Upper lobe of left lung (tissue), 6 donors: Measurements from ENCODE around the gene DGKB. TPM values are rescaled to one million over a fixed set of nuclear protein-coding genes. Genes with fewer than 3 reads are reported as not detected.
A peak's percentile ranks its signal among the peaks of the same experiment; 100 is the strongest.

Experiments
- ATAC-seq, 2 donors: fragments of 200-7000 bp; cut with Tn5 transposase; one replicate each; pipeline ENCODE4 v1.9.1; 2022; ENCODE audit warnings: mild to moderate bottlenecking in 2 of 2, moderate library complexity in 2 of 2; ENCODE audit not compliant: low FRiP score in 2 of 2
- DNase-seq, 2 donors: peaks; one replicate each; pipeline ENCODE4 v3.0.0-alpha.2; 2019 to 2020
- H3K27ac ChIP-seq, 4 donors: fragments of 200-600 bp; sonication (generic); one replicate each; pipeline ENCODE4 v1.5.1; 2016 to 2019
- H3K27me3 ChIP-seq, 4 donors: fragments of 200-600 bp; sonication (generic); one replicate each; pipeline ENCODE4 v1.5.1; 2017 to 2019
- H3K36me3 ChIP-seq, 4 donors: fragments of 200-600 bp; sonication (generic); one replicate each; pipeline ENCODE4 v1.5.1; 2016 to 2019
- H3K4me1 ChIP-seq, 4 donors: fragments of 200-600 bp; sonication (generic); one replicate each; pipeline ENCODE4 v1.5.1; 2018 to 2019
- H3K4me3 ChIP-seq, 4 donors: fragments of 200-600 bp; sonication (generic); one replicate each; pipeline ENCODE4 v1.5.1; 2017 to 2019; ENCODE audit warnings: mild to moderate bottlenecking in 2 of 4, moderate library complexity in 1 of 4
- H3K9me3 ChIP-seq, 4 donors: fragments of 200-600 bp; sonication (generic); one replicate each; pipeline ENCODE4 v1.5.1; 2018 to 2019
- EP300 ChIP-seq, 4 donors: sonication (generic); formaldehyde crosslinking; IDR thresholded peaks; one replicate each; pipeline ENCODE4 v1.5.1; 2017; ENCODE audit warnings: antibody characterized with exemption in 4 of 4, control low read depth in 2 of 4
- POLR2A ChIP-seq, 4 donors: fragments of 450-650 bp; IDR thresholded peaks; one replicate each; pipeline ENCODE4 v1.5.1; 2016 to 2017; ENCODE audit warnings: antibody characterized with exemption in 4 of 4, mild to moderate bottlenecking in 2 of 4
- POLR2AphosphoS5 ChIP-seq, 2 donors: sonication (generic); formaldehyde crosslinking; IDR thresholded peaks; one replicate each; pipeline ENCODE4 v1.5.1; 2017; ENCODE audit warnings: antibody characterized with exemption in 2 of 2
- WGBS, 2 donors: methylation state at CpG; one replicate each; pipeline ENCODE4 v1.1.5; 2017 to 2018; 5-methylcytosine and 5-hydroxymethylcytosine counted together
- total RNA-seq, 6 donors: library from RNA; depleted of rRNA in 4 of 6; stranded (reverse); fragments of >200 nt in 4 of 6; gene quantifications; one replicate each; pipeline versions ENCODE4 v1.1.0 to v1.2.1, GENCODE V29; 2016 to 2021
- TF ChIP-seq, protein P1 (sequence below), 6 experiments: fragments of 450-650 bp in 4 of 6; fragments of 200-600 bp in 2 of 6; sonication (generic) in 2 of 6; IDR thresholded peaks; one replicate each; pipeline ENCODE4 v1.5.1; 2016 to 2019; ENCODE audit warnings: antibody characterized with exemption in 6 of 6
- donor health status: DM: no; HTN: no; CAD: no; lungs with moderate emphysema.
- donor health status: DM: no; HTN: yes; CAD: no; lungs with severe emphysema.

Gene DGKB
- total RNA-seq, 6 donors from 2014 or later: 0.09 to 0.30 (median 0.30) TPM; not detected in 3

DNA sequence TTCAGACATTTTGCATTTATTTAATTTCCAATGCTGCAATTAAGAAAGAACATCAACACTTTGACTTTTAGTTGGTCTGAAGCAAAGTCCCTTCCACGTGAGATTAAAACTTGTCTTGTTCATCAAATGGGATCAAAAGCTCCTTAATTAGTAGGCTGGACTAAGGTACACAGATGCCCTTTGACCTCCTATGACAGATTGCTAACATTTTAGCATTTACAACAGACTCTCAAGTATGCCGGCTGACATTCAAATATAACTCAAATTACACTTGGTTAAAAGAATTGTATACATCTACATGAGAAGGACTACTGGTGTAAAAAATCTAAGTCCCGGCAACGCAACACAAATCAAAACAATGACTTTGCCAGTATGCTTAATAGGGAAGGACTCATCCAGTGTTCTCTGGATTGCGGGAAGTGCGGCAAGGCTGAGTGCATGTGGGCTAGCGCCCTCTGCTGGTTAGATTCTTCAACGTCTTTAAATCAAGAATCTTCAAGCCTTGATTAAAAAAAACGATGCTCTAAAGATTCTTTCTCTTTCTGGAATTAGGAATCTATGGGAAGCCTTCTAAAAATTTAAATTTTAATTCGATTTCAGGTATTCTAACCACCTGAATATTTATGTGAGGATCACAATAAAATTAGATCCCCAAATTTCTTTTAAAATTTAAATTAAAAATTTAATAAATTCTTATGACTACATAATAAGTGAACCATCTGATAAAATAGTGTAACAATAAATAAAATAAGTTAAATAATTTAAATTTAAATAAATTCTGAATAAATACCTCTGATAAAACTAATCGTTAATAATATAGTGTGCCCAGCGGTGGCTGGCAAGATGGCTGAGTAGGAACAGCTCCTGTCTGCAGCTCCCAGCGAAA is 444.7 kb downstream of the DGKB start:
- peak; percentile 73 to 88 for ATAC-seq
- no peak overlapping the region for H3K27ac ChIP-seq
- WGBS, 2 donors: 27% methylated on average over 13 of the region's 13 CpGs

DNA sequence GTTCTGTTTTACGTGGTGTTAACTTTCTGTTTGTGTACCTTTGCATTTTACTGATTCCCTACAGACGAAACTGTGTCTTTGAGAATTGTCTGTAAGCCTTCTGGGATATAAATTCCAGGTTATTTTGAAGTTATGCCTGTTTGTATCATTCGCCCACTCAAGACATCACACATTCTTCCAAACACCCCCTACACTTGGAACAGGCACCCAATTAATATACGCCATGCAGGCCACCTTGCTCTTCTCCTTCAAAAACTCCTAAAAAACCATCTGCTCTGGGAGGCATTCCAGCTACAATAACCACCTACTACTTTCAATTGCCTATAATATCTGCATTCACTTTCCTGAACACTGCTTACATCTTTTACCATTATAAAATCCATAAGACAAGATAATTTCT is 453.3 kb downstream of the DGKB start:
- no peaks in the 10 kb centered on the region for H3K36me3 ChIP-seq
- H3K9me3 ChIP-seq: no peaks in the 10 kb centered on the region
- no peak for ATAC-seq
- no peak for DNase-seq
- 83 to 92% methylated on average over 4 of the region's 4 CpGs for WGBS, 2 donors
- no peaks in the 10 kb centered on the region for H3K4me1 ChIP-seq
- H3K27me3 ChIP-seq: no peaks in the 10 kb centered on the region
- no peak overlapping the region for H3K4me3 ChIP-seq
- no peak overlapping the region for H3K27ac ChIP-seq
- no peak for TF ChIP-seq POLR2A (IDR thresholded peaks at IDR 0.05)
- TF ChIP-seq, protein P1, sequence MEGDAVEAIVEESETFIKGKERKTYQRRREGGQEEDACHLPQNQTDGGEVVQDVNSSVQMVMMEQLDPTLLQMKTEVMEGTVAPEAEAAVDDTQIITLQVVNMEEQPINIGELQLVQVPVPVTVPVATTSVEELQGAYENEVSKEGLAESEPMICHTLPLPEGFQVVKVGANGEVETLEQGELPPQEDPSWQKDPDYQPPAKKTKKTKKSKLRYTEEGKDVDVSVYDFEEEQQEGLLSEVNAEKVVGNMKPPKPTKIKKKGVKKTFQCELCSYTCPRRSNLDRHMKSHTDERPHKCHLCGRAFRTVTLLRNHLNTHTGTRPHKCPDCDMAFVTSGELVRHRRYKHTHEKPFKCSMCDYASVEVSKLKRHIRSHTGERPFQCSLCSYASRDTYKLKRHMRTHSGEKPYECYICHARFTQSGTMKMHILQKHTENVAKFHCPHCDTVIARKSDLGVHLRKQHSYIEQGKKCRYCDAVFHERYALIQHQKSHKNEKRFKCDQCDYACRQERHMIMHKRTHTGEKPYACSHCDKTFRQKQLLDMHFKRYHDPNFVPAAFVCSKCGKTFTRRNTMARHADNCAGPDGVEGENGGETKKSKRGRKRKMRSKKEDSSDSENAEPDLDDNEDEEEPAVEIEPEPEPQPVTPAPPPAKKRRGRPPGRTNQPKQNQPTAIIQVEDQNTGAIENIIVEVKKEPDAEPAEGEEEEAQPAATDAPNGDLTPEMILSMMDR (IDR thresholded peaks at IDR 0.05): no peak
- no peak for TF ChIP-seq POLR2AphosphoS5 (IDR thresholded peaks at IDR 0.05)
- no peak for TF ChIP-seq EP300 (IDR thresholded peaks at IDR 0.05)

More for the DNA sequence above, 444.7 kb downstream of the DGKB start:
- Histone ChIP-seq H3K27me3 (no peaks in the 10 kb centered on the region), H3K4me3 (no peak overlapping the region), H3K4me1 (no peaks in the 10 kb centered on the region), H3K36me3 (no peaks in the 10 kb centered on the region), H3K9me3 (no peaks in the 10 kb centered on the region)
- peak in 1 of 2 donors; percentile 72 for DNase-seq
- TF ChIP-seq POLR2AphosphoS5 (IDR thresholded peaks at IDR 0.05) (no peak), POLR2A (IDR thresholded peaks at IDR 0.05) (no peak)
- TF ChIP-seq, protein P1 (IDR thresholded peaks at IDR 0.05): peak; percentile 24 to 63 (median 56)

DNA sequence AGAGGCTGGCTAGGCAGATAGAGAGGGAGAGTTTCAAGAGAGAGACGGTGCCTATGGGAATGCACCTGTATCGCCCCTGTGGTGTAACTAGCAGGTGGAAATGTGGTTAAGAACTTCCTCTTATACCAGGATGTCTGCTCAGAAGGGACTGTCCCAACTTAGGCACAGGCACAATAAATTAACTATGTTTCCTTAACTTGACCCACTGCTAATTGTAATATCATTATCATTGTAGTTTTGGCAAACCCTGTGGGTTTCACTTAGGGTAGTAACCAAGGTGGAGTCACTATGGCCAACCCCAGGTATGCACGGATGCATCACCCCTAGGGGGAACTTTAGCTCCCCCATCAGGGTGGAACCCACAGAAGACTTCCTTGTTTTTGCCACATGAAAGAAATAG is 455.7 kb downstream of the DGKB start:
- no peaks in the 10 kb centered on the region for H3K27me3 ChIP-seq
- WGBS, 2 donors: 37 to 63% methylated on average over 3 of the region's 3 CpGs

DNA sequence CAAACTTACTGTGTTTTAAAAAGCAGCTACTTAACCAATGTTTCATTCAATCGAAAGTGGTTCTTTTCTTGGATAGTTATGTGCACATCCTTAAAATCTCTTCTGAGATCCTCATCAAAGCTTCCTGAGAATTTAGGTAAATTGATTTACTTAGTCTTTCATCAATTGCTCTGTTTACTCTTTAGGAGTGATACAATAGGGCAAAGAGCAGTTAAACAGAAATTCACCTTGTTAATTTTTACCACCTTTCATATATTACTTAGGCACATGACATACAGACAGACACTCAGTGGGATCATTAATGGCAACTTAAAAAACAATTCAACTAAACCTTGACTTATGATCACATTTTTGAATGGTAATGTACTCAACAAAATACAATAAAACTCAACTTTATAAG is 456.3 kb downstream of the DGKB start:
- Histone ChIP-seq H3K4me1 (no peaks in the 10 kb centered on the region), H3K4me3 (no peak overlapping the region), H3K9me3 (no peaks in the 10 kb centered on the region), H3K36me3 (no peaks in the 10 kb centered on the region), H3K27me3 (no peaks in the 10 kb centered on the region), H3K27ac (no peak overlapping the region)
- 68 to 71% methylated on average over 1 of the region's 1 CpG for WGBS, 2 donors
- DNase-seq (no peak), ATAC-seq (no peak)
- TF ChIP-seq POLR2A (IDR thresholded peaks at IDR 0.05) (no peak), EP300 (IDR thresholded peaks at IDR 0.05) (no peak), POLR2AphosphoS5 (IDR thresholded peaks at IDR 0.05) (no peak)
- TF ChIP-seq, protein P1 (IDR thresholded peaks at IDR 0.05): no peak

More for the DNA sequence above, 455.7 kb downstream of the DGKB start:
- Histone ChIP-seq H3K36me3 (no peaks in the 10 kb centered on the region), H3K4me3 (no peak overlapping the region), H3K9me3 (no peaks in the 10 kb centered on the region), H3K4me1 (no peaks in the 10 kb centered on the region), H3K27ac (no peak overlapping the region)
- DNase-seq (no peak), ATAC-seq (no peak)
- TF ChIP-seq POLR2A (IDR thresholded peaks at IDR 0.05) (no peak), EP300 (IDR thresholded peaks at IDR 0.05) (no peak), POLR2AphosphoS5 (IDR thresholded peaks at IDR 0.05) (no peak)
- TF ChIP-seq, protein P1 (IDR thresholded peaks at IDR 0.05): no peak
